Measurements from ENCODE around the gene PAK5. TPM values are rescaled to one million over a fixed set of nuclear protein-coding genes. Genes with fewer than 3 reads are reported as not detected.

The PAK5 gene
- total and polyA plus RNA-seq, 2 experiments from 2014 or later, result 0.57 to 1.1 TPM

- H3K27ac ChIP-seq (ENCODE audit: low read depth), result no peak overlapping the region
- no peaks in the 10 kb centered on the region for H4K20me1 ChIP-seq (replicated peaks; ENCODE audit: insufficient read depth)
- H3K4me3 ChIP-seq, result no peak overlapping the region
- Mint-ChIP-seq H3K27ac (no peak overlapping the region), H3K36me3 (ENCODE audit: low read depth) (no peaks in the 10 kb centered on the region), H3K4me1 (peaks cover 7% of the 10 kb centered on the region), H3K27me3 (ENCODE audit: insufficient read depth, low read depth, poor library complexity) (peaks cover 3% of the 10 kb centered on the region), H3K4me3 (no peak overlapping the region), H3K9me3 (0 out of 3 replicates have a peak, but pooled peaks cover under 1% of the 10 kb centered on the region)
- no peaks in the 10 kb centered on the region for H3K36me3 ChIP-seq (ENCODE audit: insufficient read depth)
- no peaks in the 10 kb centered on the region for H3K27me3 ChIP-seq (ENCODE audit: insufficient read depth)
- no peak overlapping the region for H3K4me2 ChIP-seq
- no peaks in the 10 kb centered on the region for H3K79me2 ChIP-seq (replicated peaks; ENCODE audit: insufficient read depth)
- TF ChIP-seq ZNF462 (CRISPR knock-in tag; IDR thresholded peaks at IDR 0.05) (no peak), CTCF (conservative IDR thresholded peaks at IDR 0.05; ENCODE audit: low read depth in 2 of 2) (peak; percentile 59 to 64)
- peak; percentile 53 for DNase-seq (ENCODE audit: low spot score)
- ATAC-seq, result peak; percentile 94
- H2AFZ ChIP-seq, result no peak overlapping the region
- no peaks in the 10 kb centered on the region for H3F3A ChIP-seq (replicated peaks; ENCODE audit: low read depth)
- no peaks in the 10 kb centered on the region for H3K4me1 ChIP-seq (ENCODE audit: insufficient read depth)
- H3K9me2 ChIP-seq (ENCODE audit: insufficient read depth), result no peaks in the 10 kb centered on the region; the same call in 1 of the 2 replicates
Measured at GRCh38 chr20:9884061-9884460, 45.2 kb upstream of the PAK5 start.

- no peaks in the 10 kb centered on the region for H3F3A ChIP-seq (replicated peaks; ENCODE audit: low read depth)
- H4K20me1 ChIP-seq (replicated peaks; ENCODE audit: insufficient read depth), result no peaks in the 10 kb centered on the region
- no peak overlapping the region for H3K4me2 ChIP-seq
- no peaks in the 10 kb centered on the region for H3K36me3 ChIP-seq (ENCODE audit: insufficient read depth)
- no peak for DNase-seq (ENCODE audit: low spot score)
- H3K9me3 Mint-ChIP-seq, result peaks cover 13% of the 10 kb centered on the region
- no peak overlapping the region for H3K4me3 ChIP-seq
- no peak overlapping the region for H3K27ac Mint-ChIP-seq
- no peaks in the 10 kb centered on the region for H3K79me2 ChIP-seq (replicated peaks; ENCODE audit: insufficient read depth)
- H3K9me2 ChIP-seq (ENCODE audit: insufficient read depth), result no peaks in the 10 kb centered on the region
- H3K36me3 Mint-ChIP-seq (ENCODE audit: low read depth), result peaks cover 8% of the 10 kb centered on the region; the same call in 2 of the 3 replicates
- peaks cover 5% of the 10 kb centered on the region for H3K27me3 Mint-ChIP-seq (ENCODE audit: insufficient read depth, low read depth, poor library complexity)
- no peak overlapping the region for H2AFZ ChIP-seq
- no peaks in the 10 kb centered on the region for H3K4me1 Mint-ChIP-seq
- H3K4me1 ChIP-seq (ENCODE audit: insufficient read depth), result no peaks in the 10 kb centered on the region
- H3K27ac ChIP-seq (ENCODE audit: low read depth), result no peak overlapping the region
- H3K4me3 Mint-ChIP-seq, result no peak overlapping the region
- no peak for ATAC-seq
- H3K27me3 ChIP-seq (ENCODE audit: insufficient read depth), result no peaks in the 10 kb centered on the region
- no peak for TF ChIP-seq STAT1 (IDR thresholded peaks at IDR 0.05; ENCODE audit: unreplicated experiment)
- no peak for TF ChIP-seq POLR2AphosphoS5 (IDR thresholded peaks at IDR 0.05; ENCODE audit: low read depth)
- TF ChIP-seq EZH2phosphoT487 (IDR thresholded peaks at IDR 0.05; ENCODE audit: unreplicated experiment), result no peak
- no peak for TF ChIP-seq ZNF114 (CRISPR knock-in tag; IDR thresholded peaks at IDR 0.05)
- TF ChIP-seq EZH2 (IDR thresholded peaks at IDR 0.05; ENCODE audit: low read depth, unreplicated experiment), result no peak
- TF ChIP-seq ZNF331 (CRISPR knock-in tag; IDR thresholded peaks at IDR 0.05; ENCODE audit: low read depth), result no peak
- TF ChIP-seq REST (IDR thresholded peaks at IDR 0.05; ENCODE audit: unreplicated experiment), result no peak
Measured at GRCh38 chr20:9877932-9878495, 39.1 kb upstream of the PAK5 start.
